GM19467 (cell line): Measurements from ENCODE around the gene WHRN.

ENCODE experiments used
- ATAC-seq: cut with Tn5 transposase; IDR thresholded peaks from one replicate; pipeline ENCODE4 v1.9.1; 2021; ENCODE audit warnings: mild to moderate bottlenecking, moderate library complexity; ENCODE audit not compliant: unreplicated experiment

WHRN gene

GRCh38 chr9:114505187-114506081, at the start of gene WHRN:
Gene WHRN (minus strand): TSS chr9:114505473. CDS start chr9:114504801, 672 bp downstream.
- ATAC-seq = peak; percentile 87

DNA sequence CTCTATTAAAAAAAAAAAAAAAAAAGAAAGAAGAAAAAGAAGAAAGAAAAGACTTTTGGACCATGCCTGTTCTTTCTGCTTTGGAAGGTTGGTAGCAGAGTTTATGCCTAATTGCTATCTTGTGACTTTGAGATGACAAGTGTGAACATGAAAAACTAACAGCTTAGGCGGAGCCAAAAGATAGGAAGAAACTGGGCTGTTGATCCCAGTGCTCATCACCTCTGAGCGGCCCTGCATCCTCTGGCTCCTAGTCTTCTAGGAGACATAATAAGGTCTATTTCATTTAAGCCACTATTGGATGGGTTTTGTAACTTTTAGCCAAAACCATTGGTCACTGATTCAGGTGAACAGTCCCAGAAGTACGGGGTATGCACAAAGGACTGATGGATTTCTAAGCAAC, 47.9 kb upstream of the WHRN start:
- ATAC-seq = no peak

GRCh38 chr9:114552706-114553105, 47.4 kb upstream of the WHRN start:
- no peak for ATAC-seq

GRCh38 chr9:114551750-114552685, 46.7 kb upstream of the WHRN start:
- ATAC-seq = no peak

DNA sequence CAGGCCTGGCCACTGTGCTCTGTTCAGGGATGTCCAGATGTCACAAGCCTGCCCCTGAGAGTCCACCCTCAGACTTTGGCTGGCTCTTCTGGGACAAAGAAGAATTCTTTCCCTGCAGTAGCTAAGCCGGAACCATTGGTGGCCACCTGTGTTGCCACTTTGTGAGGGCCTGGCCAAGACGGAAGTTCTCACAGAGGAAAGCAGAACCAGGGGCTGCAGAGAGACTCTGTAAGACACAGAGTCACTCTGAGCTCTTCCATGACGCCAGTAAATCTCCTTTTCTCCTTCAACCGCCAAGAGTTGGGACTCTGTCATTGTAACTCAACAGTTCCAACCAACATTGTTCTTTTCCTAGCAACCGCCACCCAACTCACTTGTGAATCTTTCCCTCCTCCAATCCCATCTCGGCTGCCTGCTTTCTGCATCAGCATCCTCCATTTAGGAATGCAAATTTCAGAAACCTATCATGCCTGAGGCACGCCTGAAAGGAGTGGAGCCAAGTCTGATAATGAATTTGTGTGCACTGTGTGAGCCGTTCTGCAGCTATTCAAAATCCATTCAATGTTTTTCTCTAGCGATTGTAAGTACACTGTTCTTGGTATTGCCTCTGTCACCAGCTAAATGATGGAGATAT, 44.5 kb upstream of the WHRN start:
- no peak for ATAC-seq

DNA sequence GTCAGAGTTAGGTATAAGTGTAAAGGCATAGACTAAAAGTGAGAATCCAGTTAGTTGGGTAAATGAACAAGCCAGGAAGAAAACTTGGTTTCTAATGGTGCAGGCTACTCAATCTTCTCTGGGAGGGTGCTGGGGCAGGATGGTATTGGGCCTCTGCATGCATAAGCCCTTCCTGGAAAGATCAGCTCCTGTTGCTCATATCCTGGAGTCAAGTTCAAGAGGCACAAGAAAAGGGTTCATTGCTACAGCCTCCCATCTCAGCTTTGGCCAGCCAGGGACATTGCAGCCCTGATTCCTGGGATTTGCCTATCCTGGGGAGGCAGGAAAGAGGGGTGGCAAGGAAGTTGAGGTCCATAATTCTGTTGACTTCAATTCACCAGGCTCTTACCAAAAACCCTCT, 41.6 kb upstream of the WHRN start:
- ATAC-seq = no peak

DNA sequence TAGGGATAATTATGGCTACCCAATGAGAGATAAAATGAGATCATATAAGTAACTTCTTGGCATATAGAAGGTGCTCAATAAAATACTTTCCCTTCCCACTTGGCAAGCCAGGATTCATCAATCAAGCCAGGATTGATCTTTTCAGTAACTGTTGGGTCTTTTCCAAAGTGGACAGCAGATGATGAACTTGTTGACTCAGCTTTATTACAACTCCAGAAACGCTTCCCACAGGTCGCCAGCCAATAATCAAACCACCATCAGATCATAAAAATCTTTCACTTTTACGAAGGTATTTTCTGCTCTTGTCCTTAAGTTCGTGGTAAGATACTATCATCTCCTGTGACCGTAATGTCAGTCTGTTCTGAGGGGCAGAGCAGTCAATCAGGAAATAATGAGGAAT, 39.8 kb upstream of the WHRN start:
- no peak for ATAC-seq

- ATAC-seq = no peak
Measured at GRCh38 chr9:114539701-114540380, 34.6 kb upstream of the WHRN start.

GRCh38 chr9:114538241-114538640, 33.0 kb upstream of the WHRN start:
- no peak for ATAC-seq

DNA sequence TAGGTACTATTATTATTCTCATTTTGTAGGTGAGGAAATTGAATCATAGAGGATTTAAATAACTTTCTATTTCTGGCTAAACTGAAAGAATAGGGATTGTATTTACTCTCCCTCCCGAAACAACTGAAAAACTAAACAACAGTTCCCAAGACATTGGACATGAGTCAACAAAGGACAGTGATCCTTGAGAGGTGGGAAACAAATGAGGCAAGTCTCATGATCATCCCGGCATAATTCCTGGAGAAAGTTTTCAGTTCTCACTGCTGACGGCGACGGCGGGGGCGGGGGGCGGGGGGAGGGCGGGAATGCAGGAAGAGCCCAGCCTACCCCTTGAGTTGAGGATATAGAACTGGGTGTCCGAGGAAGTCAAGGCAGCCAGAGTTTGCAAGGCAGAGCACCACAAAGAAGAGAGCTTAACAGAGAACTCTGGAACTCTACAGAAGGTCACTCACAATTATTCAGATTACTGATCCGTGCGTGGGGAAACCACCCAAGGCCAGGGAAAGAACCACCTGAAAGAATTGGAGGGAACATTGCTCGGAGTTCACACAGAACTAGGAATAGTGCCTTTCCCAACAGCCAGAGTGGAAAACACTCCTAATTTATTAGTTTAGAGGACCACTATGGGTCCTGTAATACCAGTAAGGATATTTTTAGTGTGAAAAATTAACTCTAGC, 27.4 kb upstream of the WHRN start:
- ATAC-seq = no peak

- no peak for ATAC-seq
Measured at GRCh38 chr9:114529285-114529684, 24.0 kb upstream of the WHRN start.

- no peak for ATAC-seq
Measured at GRCh38 chr9:114526807-114527206, 21.5 kb upstream of the WHRN start.

- no peak for ATAC-seq
Measured at GRCh38 chr9:114525513-114525912, 20.2 kb upstream of the WHRN start.

- ATAC-seq = no peak
Measured at GRCh38 chr9:114524247-114524681, 19.0 kb upstream of the WHRN start.

DNA sequence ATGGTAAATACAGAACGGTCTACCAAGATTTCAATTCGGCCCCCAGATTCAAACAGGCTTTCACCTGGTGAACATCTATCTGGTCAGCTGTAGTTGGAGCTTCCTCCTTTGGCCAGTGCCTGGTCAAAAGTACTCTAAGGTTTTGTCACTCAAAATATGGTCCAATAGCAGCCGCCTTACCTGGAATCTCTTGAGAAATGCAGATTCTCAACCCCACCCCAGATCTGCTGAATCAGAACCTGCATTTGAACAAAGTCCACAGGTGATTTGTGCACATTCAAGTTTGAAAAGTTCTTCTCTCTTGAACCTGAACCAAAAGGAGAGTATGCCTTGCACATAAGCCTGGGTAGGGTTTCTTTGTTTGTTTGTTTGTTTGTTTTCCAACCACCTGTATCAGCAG, 17.6 kb upstream of the WHRN start:
- no peak for ATAC-seq

- no peak for ATAC-seq
Measured at GRCh38 chr9:114522286-114522685, 17.0 kb upstream of the WHRN start.

DNA sequence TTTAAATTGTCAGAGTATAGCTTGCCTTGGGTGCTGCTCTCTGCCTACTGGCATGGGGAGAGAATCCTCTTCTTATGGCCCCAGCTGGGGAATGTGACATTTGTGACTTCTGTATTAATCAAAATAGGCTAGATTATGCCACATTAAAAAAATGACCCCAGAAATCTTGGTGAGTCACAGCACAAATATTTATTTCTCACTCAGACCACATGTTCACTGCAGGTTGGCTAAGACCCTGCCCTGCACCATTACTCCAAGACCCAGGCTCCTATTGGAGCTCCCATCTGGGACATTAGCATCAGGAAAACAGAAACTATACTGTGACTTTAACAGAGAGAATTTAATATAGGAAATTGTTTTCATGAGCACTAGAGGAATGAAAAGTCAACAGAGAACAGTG, 16.6 kb upstream of the WHRN start:
- ATAC-seq = no peak

GRCh38 chr9:114518599-114519022, 13.3 kb upstream of the WHRN start:
- peak; percentile 88 for ATAC-seq

DNA sequence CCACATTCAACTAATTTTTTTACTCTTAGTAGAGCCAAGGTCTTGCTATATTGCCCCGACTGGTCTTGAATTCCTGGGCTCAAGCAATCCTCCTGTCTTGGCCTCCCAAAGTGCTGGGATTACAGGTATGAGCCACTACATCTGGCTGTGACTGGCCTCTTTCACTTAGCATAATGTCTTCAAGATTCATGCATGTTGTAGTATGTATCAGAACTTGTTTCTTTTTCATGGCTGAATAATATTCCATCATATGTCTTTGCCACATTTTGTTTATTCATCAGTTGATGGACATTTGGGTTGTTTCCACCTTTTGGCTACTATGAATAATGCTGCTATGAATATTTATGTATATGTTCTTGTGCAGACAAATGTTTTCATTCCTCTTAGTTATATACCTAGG, 12.8 kb upstream of the WHRN start:
- no peak for ATAC-seq

DNA sequence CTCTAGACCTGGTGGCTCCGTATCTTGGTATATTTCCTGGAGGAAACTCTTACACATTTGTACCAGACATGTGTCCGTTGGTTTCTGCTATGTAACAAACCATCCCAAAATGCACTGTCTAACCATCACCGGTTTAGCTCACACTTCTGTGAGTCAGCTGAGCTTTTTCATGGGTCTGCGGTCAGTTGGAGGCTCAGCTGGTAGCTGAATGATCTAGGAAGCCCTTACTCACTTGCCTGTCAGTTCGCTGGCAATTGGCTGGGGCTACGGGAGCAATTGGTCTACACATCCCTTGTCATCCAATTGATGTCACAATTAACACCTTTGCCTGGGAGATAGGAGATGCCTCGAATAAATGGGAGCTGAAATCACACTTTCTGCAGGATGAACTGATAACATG, 11.6 kb upstream of the WHRN start:
- ATAC-seq = no peak
